HepG2 (cell line): ENCODE data around the gene CIITA. TPM values are rescaled to one million over a fixed set of nuclear protein-coding genes. Genes with fewer than 3 reads are reported as not detected.

ENCODE experiments used
- EP300 ChIP-seq, 3 experiments: sonication (generic) in 1 of 3; formaldehyde crosslinking in 1 of 3; IDR thresholded peaks; 2 replicates each; pipeline versions ENCODE4 v1.5.1 to v1.6.1; 2011 to 2020; ENCODE audit warnings: low read depth in 2 of 3, low read length in 2 of 3, borderline replicate concordance in 1 of 3, improper control_type of control experiment in 1 of 3, mild to moderate bottlenecking in 1 of 3, missing genetic modification reagents in 1 of 3, moderate library complexity in 1 of 3
- FOXA1 ChIP-seq, 2 experiments: fragments of 450-650 bp in 1 of 2; sonication (generic) in 1 of 2; formaldehyde crosslinking in 1 of 2; IDR thresholded peaks; 2 replicates each; pipeline versions ENCODE4 v1.4.0 to v1.6.1; 2016 to 2020; ENCODE audit warnings: missing genetic modification reagents in 1 of 2
- HNF4A ChIP-seq: sonication (generic); formaldehyde crosslinking; IDR thresholded peaks from 2 replicates; pipeline ENCODE4 v1.4.0; 2020; ENCODE audit warnings: missing genetic modification reagents
- HNRNPLL ChIP-seq: fragments of 200-400 bp; formaldehyde crosslinking; IDR thresholded peaks from 2 replicates; pipeline ENCODE4 v1.6.1; 2017; ENCODE audit warnings: mild to moderate bottlenecking, low read depth, low read length; ENCODE audit not compliant: poor library complexity, severe bottlenecking
- HOXA9 ChIP-seq: sonication (generic); formaldehyde crosslinking; IDR thresholded peaks from 2 replicates; pipeline ENCODE4 v1.8.1; 2022; ENCODE audit warnings: missing genetic modification reagents, mild to moderate bottlenecking, moderate library complexity, borderline replicate concordance
- KAT7 ChIP-seq: IDR thresholded peaks from 2 replicates; pipeline ENCODE4 v1.6.1; 2018; ENCODE audit warnings: borderline replicate concordance, missing compliant biosample characterization
- KLF15 ChIP-seq: sonication (generic); formaldehyde crosslinking; IDR thresholded peaks from 2 replicates; pipeline ENCODE4 v1.8.1; 2023; ENCODE audit warnings: borderline replicate concordance, mild to moderate bottlenecking, inconsistent platforms, missing genetic modification reagents, mixed read lengths
- MIER3 ChIP-seq: IDR thresholded peaks from 2 replicates; pipeline ENCODE4 v1.6.1; 2016; ENCODE audit warnings: missing compliant biosample characterization, borderline replicate concordance
- MTA3 ChIP-seq: sonication (generic); formaldehyde crosslinking; IDR thresholded peaks from 2 replicates; pipeline ENCODE4 v1.4.0; 2020; ENCODE audit warnings: missing genetic modification reagents
- NR2F1 ChIP-seq, 2 experiments: fragments of 450-650 bp in 1 of 2; formaldehyde crosslinking in 1 of 2; IDR thresholded peaks; 2 replicates each; pipeline versions ENCODE4 v1.5.0 to v1.6.1; 2016 to 2020; ENCODE audit warnings: mild to moderate bottlenecking in 1 of 2, missing compliant biosample characterization in 1 of 2, missing genetic modification reagents in 1 of 2, moderate library complexity in 1 of 2
- PCBP2 ChIP-seq: fragments of 200-400 bp; formaldehyde crosslinking; optimal IDR thresholded peaks from 2 replicates; pipeline ENCODE3; 2018; ENCODE audit warnings: low read length, low read depth; ENCODE audit not compliant: poor library complexity, severe bottlenecking
- RFXANK ChIP-seq: IDR thresholded peaks from 2 replicates; pipeline ENCODE4 v1.6.1; 2016
- STAT6 ChIP-seq: sonication (generic); formaldehyde crosslinking; IDR thresholded peaks from 2 replicates; pipeline ENCODE4 v1.4.0; 2020; ENCODE audit warnings: missing genetic modification reagents, mild to moderate bottlenecking, borderline replicate concordance
- YEATS4 ChIP-seq: sonication (generic); formaldehyde crosslinking; IDR thresholded peaks from 2 replicates; pipeline ENCODE4 v1.4.0; 2020; ENCODE audit warnings: missing genetic modification reagents, borderline replicate concordance
- ZBTB20 ChIP-seq: sonication (generic); formaldehyde crosslinking; IDR thresholded peaks from 2 replicates; pipeline ENCODE4 v1.8.1; 2023; ENCODE audit warnings: missing genetic modification reagents, low read depth, mild to moderate bottlenecking, borderline replicate concordance
- ZNF17 ChIP-seq: sonication (generic); formaldehyde crosslinking; IDR thresholded peaks from 2 replicates; pipeline ENCODE4 v1.5.0; 2020; ENCODE audit warnings: mild to moderate bottlenecking, missing genetic modification reagents
- ZNF30 ChIP-seq: sonication (generic); formaldehyde crosslinking; IDR thresholded peaks from 2 replicates; pipeline ENCODE4 v1.5.0; 2020; ENCODE audit warnings: mild to moderate bottlenecking, missing genetic modification reagents
- ZNF331 ChIP-seq: sonication (generic); formaldehyde crosslinking; IDR thresholded peaks from 2 replicates; pipeline ENCODE4 v1.4.0; 2020; ENCODE audit warnings: missing genetic modification reagents
- ZNF441 ChIP-seq: sonication (generic); formaldehyde crosslinking; IDR thresholded peaks from 2 replicates; pipeline ENCODE4 v1.7.0; 2021; ENCODE audit warnings: missing genetic modification reagents, borderline replicate concordance
- ZNF484 ChIP-seq: sonication (generic); formaldehyde crosslinking; IDR thresholded peaks from 2 replicates; pipeline ENCODE4 v1.5.1; 2020; ENCODE audit warnings: mild to moderate bottlenecking, low read depth, missing genetic modification reagents, borderline replicate concordance
- ZNF598 ChIP-seq: sonication (generic); formaldehyde crosslinking; IDR thresholded peaks from 2 replicates; pipeline ENCODE4 v1.5.1; 2020; ENCODE audit warnings: mild to moderate bottlenecking, missing genetic modification reagents, borderline replicate concordance
- polyA plus RNA-seq, 8 experiments: library from polyadenylated mRNA; depleted of rRNA in 3 of 8; stranded (reverse) in 7 of 8; unstranded in 1 of 8; fragments of >200 nt; fragmentation: Illumina TruSeq in 4 of 8; extraction: Trizol in 4 of 8; gene quantifications; 2 replicates each; pipeline versions ENCODE4 v1.2.1 to v1.2.3, GENCODE V29; 2011 to 2016; ENCODE audit warnings: low read depth in 4 of 8, missing spikeins in 1 of 8, mixed read lengths in 1 of 8; ENCODE audit not compliant: insufficient read depth in 1 of 8
- total RNA-seq, 5 experiments: library from RNA; depleted of rRNA; stranded (reverse); fragments of >200 nt; fragmentation: Illumina TruSeq; extraction: Trizol; gene quantifications; 2 replicates each; pipeline ENCODE4 v1.2.3, GENCODE V29; 2016; ENCODE audit warnings: low read depth in 1 of 5
- TF ChIP-seq, protein P1 (sequence below): sonication (generic); formaldehyde crosslinking; IDR thresholded peaks from 2 replicates; pipeline ENCODE4 v1.5.0; 2020; ENCODE audit warnings: missing genetic modification reagents
- TF ChIP-seq, protein P2 (sequence below): IDR thresholded peaks from 2 replicates; pipeline ENCODE4 v1.6.1; 2012; ENCODE audit warnings: low read depth, low read length, improper control_type of control experiment

CIITA gene
- total and polyA plus RNA-seq, 2 of the 13 experiments (the other 11 are each of a cell fraction or from before 2014, with no cell fraction given) = 0.08 to 0.09 TPM

- TF ChIP-seq KLF15 (CRISPR knock-in tag) (peak; percentile 46; the same call in 1 of the 2 replicates), MIER3 (peak; percentile 100), ZNF441 (peak; percentile 30; the same call in 1 of the 2 replicates), MTA3 (CRISPR knock-in tag) (no peak), ZBTB20 (peak; percentile 87; the same call in 1 of the 2 replicates), HOXA9 (CRISPR knock-in tag) (no peak), YEATS4 (CRISPR knock-in tag) (peak; percentile 86; the same call in 1 of the 2 replicates), EP300 (IDR thresholded peaks at IDR 0.05; ENCODE audit: low read depth in 2 of 2, low read length in 2 of 2) (peak in 1 of 2 experiments; percentile 61; a peak in 2 of 4 replicates), EP300 (CRISPR knock-in tag; IDR thresholded peaks at IDR 0.05; ENCODE audit: borderline replicate concordance) (peak; percentile 57; the same call in 1 of the 2 replicates), RFXANK (CRISPR knock-in tag) (peak; percentile 93), ZNF17 (CRISPR knock-in tag) (no peak), HNRNPLL (peak; percentile 98), HNF4A (CRISPR knock-in tag) (peak; percentile 49), ZNF331 (CRISPR knock-in tag) (peak; percentile 98), ZNF484 (no peak), NR2F1 (CRISPR knock-in tag; IDR thresholded peaks at IDR 0.05) (no peak), FOXA1 (IDR thresholded peaks at IDR 0.05) (no peak), FOXA1 (CRISPR knock-in tag; IDR thresholded peaks at IDR 0.05) (peak; percentile 37; the same call in 1 of the 2 replicates), ZNF598 (CRISPR knock-in tag) (peak; percentile 95; the same call in 1 of the 2 replicates), KAT7 (CRISPR knock-in tag) (peak; percentile 99), ZNF30 (CRISPR knock-in tag) (no peak), STAT6 (CRISPR knock-in tag) (no peak; the same call in 1 of the 2 replicates), PCBP2 (no peak)
- TF ChIP-seq, protein P1, sequence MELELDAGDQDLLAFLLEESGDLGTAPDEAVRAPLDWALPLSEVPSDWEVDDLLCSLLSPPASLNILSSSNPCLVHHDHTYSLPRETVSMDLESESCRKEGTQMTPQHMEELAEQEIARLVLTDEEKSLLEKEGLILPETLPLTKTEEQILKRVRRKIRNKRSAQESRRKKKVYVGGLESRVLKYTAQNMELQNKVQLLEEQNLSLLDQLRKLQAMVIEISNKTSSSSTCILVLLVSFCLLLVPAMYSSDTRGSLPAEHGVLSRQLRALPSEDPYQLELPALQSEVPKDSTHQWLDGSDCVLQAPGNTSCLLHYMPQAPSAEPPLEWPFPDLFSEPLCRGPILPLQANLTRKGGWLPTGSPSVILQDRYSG (CRISPR knock-in tag) = no peak; the same call in 1 of the 2 replicates
- TF ChIP-seq, protein P2, sequence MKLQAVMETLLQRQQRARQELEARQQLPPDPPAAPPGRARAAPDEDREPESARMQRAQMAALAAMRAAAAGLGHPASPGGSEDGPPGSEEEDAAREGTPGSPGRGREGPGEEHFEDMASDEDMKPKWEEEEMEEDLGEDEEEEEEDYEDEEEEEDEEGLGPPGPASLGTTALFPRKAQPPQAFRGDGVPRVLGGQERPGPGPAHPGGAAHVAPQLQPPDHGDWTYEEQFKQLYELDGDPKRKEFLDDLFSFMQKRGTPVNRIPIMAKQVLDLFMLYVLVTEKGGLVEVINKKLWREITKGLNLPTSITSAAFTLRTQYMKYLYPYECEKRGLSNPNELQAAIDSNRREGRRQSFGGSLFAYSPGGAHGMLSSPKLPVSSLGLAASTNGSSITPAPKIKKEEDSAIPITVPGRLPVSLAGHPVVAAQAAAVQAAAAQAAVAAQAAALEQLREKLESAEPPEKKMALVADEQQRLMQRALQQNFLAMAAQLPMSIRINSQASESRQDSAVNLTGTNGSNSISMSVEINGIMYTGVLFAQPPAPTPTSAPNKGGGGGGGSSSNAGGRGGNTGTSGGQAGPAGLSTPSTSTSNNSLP = 0 out of 2 replicates have a peak, but pooled peaks have one; percentile 51
These were observed 67.5 kb downstream of the CIITA start, which contains the start of gene CLEC16A (continued) for GRCh38 chr16:10944249-10945064.
